Stimulated activated CD4-positive, alpha-beta T cell treated with anti-CD3 and anti-CD28 coated beads, Interleukin-2, amount 100 ng/mL, for 48 hours (primary cell): ENCODE results near the gene IL4R.
"Not testable (repeated sequence)": the region's sequence is repeated elsewhere in the genome, so short reads cannot be mapped to it uniquely, and the experiment has no call there.

Source experiments
- DNase-seq, 2 donors: peaks; one replicate each; pipeline ENCODE4 v3.0.0-alpha.2; 2020

The IL4R gene

GRCh38 chr16:27313422-27314160, at the start of gene IL4R:
Gene IL4R, plus strand, starts transcription at chr16:27313974. Its CDS starts 26,230 bp downstream, at chr16:27340204.
- peak; percentile 68 to 69 for DNase-seq

- no peak for DNase-seq
These were observed 49.6 kb upstream of the IL4R start for GRCh38 chr16:27264151-27264550.

GRCh38 chr16:27265982-27266381, 47.8 kb upstream of the IL4R start:
- no peak for DNase-seq

DNA sequence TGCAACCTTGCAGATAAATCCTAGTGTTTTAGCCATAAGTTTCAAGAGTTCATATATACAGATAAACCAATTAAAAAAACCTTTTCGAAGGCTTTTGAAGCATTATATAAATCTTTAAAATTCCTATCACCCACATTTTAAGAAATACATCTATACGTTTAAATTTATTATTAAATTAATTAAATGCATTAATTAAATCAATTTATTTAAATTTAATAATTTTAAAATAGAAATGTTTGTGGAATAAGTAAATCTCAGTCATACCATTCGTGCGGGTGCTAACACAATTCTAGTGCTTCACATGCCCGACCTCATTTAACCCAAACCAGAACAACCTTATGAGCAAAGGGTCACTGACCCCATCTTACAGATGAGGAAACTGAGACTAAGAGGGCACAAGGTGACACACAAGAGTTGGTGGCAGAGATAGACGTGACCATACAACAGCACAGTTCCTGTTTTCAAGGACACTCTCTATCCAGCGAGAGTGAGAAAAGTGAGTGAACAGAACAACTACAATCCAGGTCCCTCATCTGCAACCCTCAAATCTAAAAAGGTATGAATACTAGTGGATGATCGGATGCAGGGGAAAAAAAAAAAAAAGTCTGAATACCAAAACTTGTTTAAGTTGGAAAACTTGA, 46.6 kb upstream of the IL4R start:
- no peak for DNase-seq

GRCh38 chr16:27268376-27269299, 45.1 kb upstream of the IL4R start, which contains the start of gene NSMCE1:
Gene NSMCE1, minus strand, starts transcription at chr16:27268772. Its CDS starts 11,202 bp downstream, at chr16:27257570.
- peak; percentile 98 for DNase-seq

- no peak for DNase-seq
These were observed 44.2 kb upstream of the IL4R start for GRCh38 chr16:27269300-27270150.

GRCh38 chr16:27270349-27270748, 43.4 kb upstream of the IL4R start:
- DNase-seq = no peak

- DNase-seq = no peak
These were observed 41.7 kb upstream of the IL4R start for GRCh38 chr16:27272076-27272475.

DNA sequence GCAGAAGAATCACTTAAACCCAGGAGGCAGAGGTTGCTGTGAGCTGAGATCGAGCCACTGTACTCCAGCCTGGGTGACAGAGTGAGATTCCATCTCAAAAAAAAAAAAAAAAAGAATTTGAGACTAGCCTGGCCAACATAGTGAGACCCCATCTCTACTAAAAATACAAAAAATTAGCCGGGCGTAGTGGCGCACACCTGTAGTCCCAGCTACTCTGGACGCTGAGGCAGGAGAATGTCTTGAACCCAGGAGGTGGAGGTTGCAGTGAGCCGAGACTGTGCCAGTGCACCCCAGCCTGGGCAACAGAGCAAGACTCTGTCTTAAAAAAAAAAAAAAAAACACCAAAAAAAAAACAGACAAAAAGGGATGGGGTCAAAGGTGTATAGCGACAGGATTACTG, 41.1 kb upstream of the IL4R start:
- not testable (repeated sequence) for DNase-seq

GRCh38 chr16:27273330-27273669, 40.5 kb upstream of the IL4R start:
- no peak for DNase-seq

DNA sequence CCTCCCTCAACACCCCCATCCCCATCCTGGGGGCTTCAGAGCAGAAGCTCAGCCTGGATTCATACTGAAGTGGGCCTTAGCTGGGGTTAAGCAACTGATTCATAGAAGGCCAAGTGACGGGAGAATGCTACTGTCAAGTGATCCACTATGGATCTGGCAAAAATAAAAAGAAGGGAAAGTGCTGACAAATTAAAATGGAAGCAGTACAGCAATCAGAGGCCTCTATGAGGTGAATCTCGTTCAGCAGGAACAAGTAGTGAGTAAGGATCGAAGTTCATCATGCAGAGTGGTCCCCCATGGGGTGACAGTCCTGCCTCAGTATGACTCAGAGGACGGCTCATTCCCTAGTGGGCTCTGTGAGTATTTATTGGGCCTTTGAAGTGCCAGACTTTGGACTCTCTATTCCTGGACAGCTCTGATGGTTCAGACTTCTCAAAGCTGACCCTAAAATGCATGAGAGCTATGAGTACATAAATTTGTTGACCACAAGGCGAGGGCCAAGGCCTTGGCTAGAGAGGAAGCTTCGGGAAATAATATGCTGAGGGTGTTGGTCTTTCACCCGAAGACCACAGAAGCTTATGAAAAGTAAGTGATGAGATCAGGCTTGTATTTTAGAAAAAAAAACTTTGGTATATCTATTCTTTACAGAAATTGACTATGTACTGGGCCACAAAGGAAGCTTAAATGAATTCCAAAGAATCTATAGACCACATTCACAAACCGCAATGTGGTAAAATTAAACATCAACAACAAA, 39.9 kb upstream of the IL4R start:
- no peak for DNase-seq

DNA sequence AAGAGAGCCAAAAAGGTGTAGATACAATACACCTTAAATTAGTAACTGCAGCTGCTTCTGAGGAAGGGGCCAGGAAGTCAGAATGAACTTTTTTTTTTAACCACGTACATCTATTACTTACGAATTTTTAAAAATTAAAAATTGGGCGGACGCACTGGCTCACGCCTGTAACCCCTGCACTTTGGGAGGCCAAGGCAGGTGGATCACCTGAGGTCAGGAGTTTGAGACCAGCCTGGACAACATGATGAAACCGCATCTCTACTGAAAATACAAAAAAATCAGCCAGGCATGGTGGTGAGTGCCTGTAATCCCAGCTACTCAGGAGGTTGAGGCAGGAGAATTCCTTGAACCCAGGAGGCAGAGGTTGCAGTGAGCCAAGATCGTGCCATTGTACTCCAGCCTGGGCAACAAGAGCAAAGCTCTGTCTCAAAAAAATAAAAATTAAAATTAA, 39.3 kb upstream of the IL4R start:
- DNase-seq = not testable (repeated sequence)

- no peak for DNase-seq
These were observed 38.4 kb upstream of the IL4R start for GRCh38 chr16:27275394-27275793.

- no peak for DNase-seq
These were observed 32.5 kb upstream of the IL4R start for GRCh38 chr16:27281243-27281642.

GRCh38 chr16:27284865-27285675, 28.7 kb upstream of the IL4R start:
- no peak for DNase-seq

GRCh38 chr16:27285676-27286196, 28.0 kb upstream of the IL4R start:
- no peak for DNase-seq

GRCh38 chr16:27286451-27286850, 27.3 kb upstream of the IL4R start:
- DNase-seq = no peak

DNA sequence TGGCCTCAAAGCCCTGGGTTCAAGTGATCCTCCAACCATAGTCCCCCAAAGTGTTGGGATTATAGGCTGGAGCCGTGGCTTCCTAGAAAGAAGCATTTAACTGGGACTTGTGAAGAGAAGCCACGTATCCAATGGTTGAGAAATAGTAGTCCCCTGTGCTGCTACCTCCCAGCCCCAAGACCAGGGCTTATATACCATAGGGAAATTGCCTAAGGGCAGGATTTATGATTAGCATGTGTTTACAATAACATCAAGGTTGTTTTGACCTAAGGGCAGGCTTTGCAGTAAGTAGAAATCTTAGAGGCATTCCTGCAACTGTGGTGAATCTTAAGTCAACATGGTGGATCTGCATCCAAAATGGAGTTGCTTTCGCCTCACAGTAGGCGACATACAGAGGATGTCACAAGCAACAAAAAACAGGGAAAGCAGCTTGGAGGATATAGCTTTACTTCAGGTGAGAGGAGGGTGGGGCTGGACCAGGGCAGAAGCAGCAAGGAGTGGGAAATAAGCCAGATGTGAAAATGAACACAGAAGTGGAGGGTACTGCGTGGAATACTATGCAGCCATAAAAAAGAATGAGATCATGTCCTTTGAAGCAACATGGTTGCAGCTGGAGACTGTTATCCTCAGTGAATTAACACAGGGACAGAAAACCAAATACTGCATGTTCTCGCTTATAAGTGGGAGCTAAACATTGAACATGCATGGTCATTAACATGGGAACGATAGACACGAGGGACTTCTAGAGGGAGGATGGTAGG, 26.5 kb upstream of the IL4R start:
- no peak for DNase-seq

GRCh38 chr16:27287887-27288286, 25.9 kb upstream of the IL4R start:
- DNase-seq = no peak

DNA sequence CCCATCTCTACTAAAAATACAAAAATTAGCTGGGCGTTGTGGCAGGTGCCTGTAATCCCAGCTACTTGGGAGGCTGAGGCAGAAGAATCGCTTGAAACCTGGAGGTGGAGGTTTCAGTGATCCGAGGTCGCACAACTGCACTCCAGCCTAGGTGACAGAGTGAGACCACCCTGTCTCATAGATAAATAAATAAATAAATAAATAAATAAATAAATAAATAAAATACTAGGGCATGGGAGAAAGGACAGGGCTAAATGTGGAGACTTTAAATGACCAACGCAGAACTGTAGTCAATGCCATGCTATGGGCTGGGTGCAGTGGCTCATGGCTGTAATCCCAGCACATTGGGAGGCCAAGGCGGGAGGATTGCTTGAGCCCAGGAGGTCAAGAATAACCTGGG, 25.5 kb upstream of the IL4R start:
- DNase-seq = not testable (repeated sequence)
